HG03280 (cell line): Measurements from ENCODE around the gene NPR2.

ENCODE experiments used
- ATAC-seq: cut with Tn5 transposase; IDR thresholded peaks from one replicate; pipeline ENCODE4 v1.9.1; 2021; ENCODE audit warnings: mild to moderate bottlenecking, moderate library complexity; ENCODE audit not compliant: unreplicated experiment

Gene NPR2

GRCh38 chr9:35791297-35791921, at the start of gene NPR2:
TSS of gene NPR2 (plus strand) at chr9:35791591. CDS start at chr9:35792409, 818 bp downstream.
- ATAC-seq = no peak

GRCh38 chr9:35741740-35742139, 49.7 kb upstream of the NPR2 start:
- no peak for ATAC-seq

- ATAC-seq = no peak
These were observed 47.9 kb upstream of the NPR2 start for GRCh38 chr9:35743452-35743851.

- ATAC-seq = no peak
These were observed 47.4 kb upstream of the NPR2 start for GRCh38 chr9:35743880-35744518.

GRCh38 chr9:35745569-35745968, 45.8 kb upstream of the NPR2 start:
- no peak for ATAC-seq

GRCh38 chr9:35746583-35746982, 44.8 kb upstream of the NPR2 start:
- no peak for ATAC-seq

- peak; percentile 7 for ATAC-seq
These were observed 43.0 kb upstream of the NPR2 start for GRCh38 chr9:35748242-35748857.

GRCh38 chr9:35748858-35749514, 42.4 kb upstream of the NPR2 start, which contains the start of the genes GBA2 and RGP1:
TSS of gene GBA2 (minus strand) at chr9:35749228. CDS start at chr9:35748704, 524 bp downstream.
TSS of gene RGP1 (plus strand) at chr9:35749287. CDS start at chr9:35749756, 469 bp downstream.
- peak; percentile 79 for ATAC-seq

- ATAC-seq = peak; percentile 22
These were observed 41.7 kb upstream of the NPR2 start for GRCh38 chr9:35749515-35750255.

GRCh38 chr9:35750256-35750531, 41.2 kb upstream of the NPR2 start:
- ATAC-seq = no peak

- ATAC-seq = no peak
These were observed 37.9 kb upstream of the NPR2 start for GRCh38 chr9:35753466-35753865.

- no peak for ATAC-seq
These were observed 37.1 kb upstream of the NPR2 start, which contains the start of gene MSMP for GRCh38 chr9:35754264-35754663. TSS of gene MSMP (minus strand) at chr9:35754276. CDS start at chr9:35754129, 147 bp downstream.

- no peak for ATAC-seq
These were observed 36.3 kb upstream of the NPR2 start for GRCh38 chr9:35755071-35755470.

- peak; percentile 58 for ATAC-seq
These were observed 34.8 kb upstream of the NPR2 start for GRCh38 chr9:35756275-35757225.

GRCh38 chr9:35757226-35757891, 34.0 kb upstream of the NPR2 start:
- peak; percentile 33 for ATAC-seq

- ATAC-seq = no peak
These were observed 33.5 kb upstream of the NPR2 start for GRCh38 chr9:35757892-35758275.

GRCh38 chr9:35758475-35759050, 32.8 kb upstream of the NPR2 start:
- no peak for ATAC-seq

GRCh38 chr9:35759795-35760194, 31.6 kb upstream of the NPR2 start:
- no peak for ATAC-seq

- ATAC-seq = no peak
These were observed 30.7 kb upstream of the NPR2 start for GRCh38 chr9:35760651-35761050.
